Body of pancreas (tissue), 4 donors: ENCODE data around the gene RASGRF2. TPM values are rescaled to one million over a fixed set of nuclear protein-coding genes. Genes with fewer than 3 reads are reported as not detected.
"Not testable (repeated sequence)": the region's sequence is repeated elsewhere in the genome, so short reads cannot be mapped to it uniquely, and the experiment has no call there.

ENCODE experiments used
- ATAC-seq: fragments of 150-250 bp; one replicate; pipeline ENCODE4 v1.9.1; 2016
- DNase-seq, 4 donors: peaks; one replicate each; pipeline ENCODE4 v3.0.0-alpha.2; 2019
- H3K27ac ChIP-seq, 4 donors: fragments of 200-600 bp; sonication (generic); 1 replicate in 3 of 4; 2 replicates in 1 of 4; pipeline versions ENCODE4 v1.5.1 to v1.6.1; 2016 to 2019; ENCODE audit warnings: mild to moderate bottlenecking in 1 of 4, mixed read lengths in 1 of 4, moderate library complexity in 1 of 4
- H3K27me3 ChIP-seq, 2 donors: fragments of 200-600 bp; sonication (generic); one replicate each; pipeline ENCODE4 v1.6.0; 2016; ENCODE audit warnings: mild to moderate bottlenecking in 1 of 2
- H3K36me3 ChIP-seq, 2 donors: fragments of 200-600 bp; sonication (generic); replicated peaks in 1 of 2; 2 replicates each; pipeline ENCODE4 v1.5.1; 2016; ENCODE audit warnings: low read depth in 2 of 2; ENCODE audit not compliant: insufficient read depth in 1 of 2
- H3K4me1 ChIP-seq: fragments of 200-600 bp; sonication (generic); one replicate; pipeline ENCODE4 v1.6.0; 2016
- H3K4me3 ChIP-seq, 2 donors: fragments of 200-600 bp; sonication (generic); 1 replicate in 1 of 2; 2 replicates in 1 of 2; pipeline ENCODE4 v1.5.1; 2016 to 2019
- H3K9me3 ChIP-seq, 3 donors: fragments of 200-600 bp; sonication (generic); 1 replicate in 2 of 3; 2 replicates in 1 of 3; pipeline ENCODE4 v1.5.1; 2016
- CTCF ChIP-seq, 7 experiments: fragments of 450-650 bp in 4 of 7; fragments of 200-600 bp in 3 of 7; sonication (generic) in 3 of 7; IDR thresholded peaks; one replicate each; pipeline ENCODE4 v1.5.1; 2016 to 2019; ENCODE audit warnings: antibody characterized with exemption in 7 of 7
- POLR2A ChIP-seq, 3 donors: fragments of 450-650 bp; IDR thresholded peaks; one replicate each; pipeline ENCODE4 v1.6.1; 2016; ENCODE audit warnings: antibody characterized with exemption in 3 of 3, mild to moderate bottlenecking in 2 of 3
- WGBS, 2 donors: methylation state at CpG; one replicate each; pipeline ENCODE4 v1.1.5; 2017; 5-methylcytosine and 5-hydroxymethylcytosine counted together
- intact Hi-C: fragments of 100-400 bp; cut with DNase I; formaldehyde crosslinking; loops from one replicate; pipeline ENCODE4 v1.15.1; 2023
- total RNA-seq, 2 donors: library from RNA; depleted of rRNA; stranded (reverse); fragments of >200 nt; gene quantifications; one replicate each; pipeline ENCODE4 v1.1.0, GENCODE V29; 2016

Gene RASGRF2
- total RNA-seq, 2 donors from 2014 or later = 1.6 to 3.6 TPM

- H3K27me3 ChIP-seq = no peaks in the 10 kb centered on the region
- 50 to 65% methylated on average over 4 of the region's 4 CpGs for WGBS, 2 donors
Observed at GRCh38 chr5:81044868-81045267, 84.7 kb downstream of the RASGRF2 start.

GRCh38 chr5:81045389-81045807, 85.2 kb downstream of the RASGRF2 start:
- Histone ChIP-seq H3K36me3 (no peaks in the 10 kb centered on the region), H3K4me1 (no peaks in the 10 kb centered on the region), H3K9me3 (no peaks in the 10 kb centered on the region), H3K4me3 (no peak overlapping the region), H3K27ac (no peak overlapping the region), H3K27me3 (no peaks in the 10 kb centered on the region)
- TF ChIP-seq CTCF (IDR thresholded peaks at IDR 0.05) = no peak
- TF ChIP-seq POLR2A (IDR thresholded peaks at IDR 0.05) = no peak
- DNase-seq (no peak), ATAC-seq (no peak)
- intact Hi-C loops = no loop called here

More at GRCh38 chr5:81044868-81045267, 84.7 kb downstream of the RASGRF2 start:
- TF ChIP-seq CTCF (IDR thresholded peaks at IDR 0.05) = no peak
- no peak for TF ChIP-seq POLR2A (IDR thresholded peaks at IDR 0.05)
- Histone ChIP-seq H3K4me3 (no peak overlapping the region), H3K27ac (no peak overlapping the region), H3K36me3 (no peaks in the 10 kb centered on the region), H3K4me1 (no peaks in the 10 kb centered on the region), H3K9me3 (no peaks in the 10 kb centered on the region)
- intact Hi-C loops = no loop called here
- ATAC-seq (no peak), DNase-seq (no peak)

- TF ChIP-seq POLR2A (IDR thresholded peaks at IDR 0.05) (no peak), CTCF (IDR thresholded peaks at IDR 0.05) (no peak)
- DNase-seq (no peak), ATAC-seq (no peak)
- H3K9me3 ChIP-seq = no peaks in the 10 kb centered on the region
- intact Hi-C loops = no loop called here
- WGBS, 2 donors = 49 to 69% methylated on average over 2 of the region's 2 CpGs
- no peaks in the 10 kb centered on the region for H3K27me3 ChIP-seq
- H3K36me3 ChIP-seq = no peaks in the 10 kb centered on the region
- no peaks in the 10 kb centered on the region for H3K4me1 ChIP-seq
- no peak overlapping the region for H3K4me3 ChIP-seq
- H3K27ac ChIP-seq = no peak overlapping the region
Observed at GRCh38 chr5:81046041-81046440, 85.9 kb downstream of the RASGRF2 start.

- no peak overlapping the region for H3K4me3 ChIP-seq
- H3K27me3 ChIP-seq = no peaks in the 10 kb centered on the region
- H3K9me3 ChIP-seq = no peaks in the 10 kb centered on the region
- 50 to 56% methylated on average over 2 of the region's 2 CpGs for WGBS, 2 donors
- DNase-seq (no peak), ATAC-seq (no peak)
- no peak overlapping the region for H3K27ac ChIP-seq
- intact Hi-C loops = no loop called here
- H3K36me3 ChIP-seq = no peaks in the 10 kb centered on the region
- no peaks in the 10 kb centered on the region for H3K4me1 ChIP-seq
- TF ChIP-seq POLR2A (IDR thresholded peaks at IDR 0.05) = no peak
- TF ChIP-seq CTCF (IDR thresholded peaks at IDR 0.05) = no peak
Observed at GRCh38 chr5:81052325-81052724, 92.2 kb downstream of the RASGRF2 start.

GRCh38 chr5:81053282-81053681, 93.1 kb downstream of the RASGRF2 start:
- H3K27ac ChIP-seq, H3K4me1 ChIP-seq, intact Hi-C loops, H3K9me3 ChIP-seq, DNase-seq, H3K4me3 ChIP-seq, ATAC-seq, H3K36me3 ChIP-seq, H3K27me3 ChIP-seq: not testable (repeated sequence)
- WGBS, 2 donors = 76 to 91% methylated on average over 2 to 4 of the region's 4 CpGs
